ENCODE measurements around the gene OSER1.

Gene OSER1

DNA sequence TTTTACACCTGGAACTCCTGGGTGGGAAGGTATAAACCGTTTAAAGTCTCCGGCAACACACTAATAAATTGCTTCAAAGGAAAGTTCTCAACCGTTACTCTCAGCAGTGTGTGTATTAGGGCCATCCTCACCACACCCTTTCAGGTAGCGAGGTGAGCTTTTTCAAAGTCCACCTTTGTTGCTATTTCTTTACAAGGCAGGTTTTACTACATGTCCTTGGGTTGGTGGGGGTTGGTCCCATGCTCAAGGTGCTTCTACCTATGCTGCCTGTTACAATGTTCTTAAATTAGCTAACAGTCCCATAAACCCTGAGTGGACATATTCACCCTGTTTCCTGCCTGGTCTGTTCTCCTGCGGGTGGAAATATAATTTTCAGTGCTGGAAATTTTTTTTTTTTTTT, 13.2 kb upstream of the OSER1 start:
- DNase-seq: no peak

DNA sequence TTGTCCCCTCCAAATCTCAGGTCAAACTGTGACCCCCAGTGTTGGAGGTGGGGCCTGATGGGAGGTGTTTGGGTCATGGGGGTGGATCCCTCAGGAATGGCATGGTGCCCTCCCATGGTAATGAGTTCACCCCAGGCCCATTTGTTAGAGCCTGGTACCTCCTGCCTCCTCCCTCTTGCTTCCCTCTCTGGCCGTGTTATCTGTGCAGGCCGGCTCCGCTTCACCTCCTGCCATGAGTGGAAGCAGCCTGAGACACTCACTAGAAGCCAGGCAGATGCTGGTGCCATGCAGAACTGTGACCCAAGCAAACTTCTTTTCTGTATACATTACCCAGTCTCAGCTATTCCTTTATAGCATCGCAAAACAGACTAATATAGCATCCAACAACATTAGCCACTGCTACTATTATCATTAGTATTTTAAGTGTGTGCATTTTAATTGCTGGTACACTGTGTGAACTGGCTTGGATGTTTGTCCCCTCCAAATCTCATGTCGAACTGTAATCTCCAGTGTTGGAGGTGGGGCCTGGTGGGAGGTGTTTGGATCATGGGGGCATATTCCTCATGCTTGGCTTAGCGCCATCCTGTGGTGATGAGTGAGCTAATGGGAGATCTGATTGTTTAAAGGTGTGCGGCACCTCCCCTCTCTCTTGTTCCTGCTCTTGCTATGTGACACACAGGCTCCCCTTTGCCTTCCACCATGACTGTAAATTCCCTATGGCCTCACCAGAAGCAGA, 12.2 kb upstream of the OSER1 start:
- DNase-seq: no peak

DNA sequence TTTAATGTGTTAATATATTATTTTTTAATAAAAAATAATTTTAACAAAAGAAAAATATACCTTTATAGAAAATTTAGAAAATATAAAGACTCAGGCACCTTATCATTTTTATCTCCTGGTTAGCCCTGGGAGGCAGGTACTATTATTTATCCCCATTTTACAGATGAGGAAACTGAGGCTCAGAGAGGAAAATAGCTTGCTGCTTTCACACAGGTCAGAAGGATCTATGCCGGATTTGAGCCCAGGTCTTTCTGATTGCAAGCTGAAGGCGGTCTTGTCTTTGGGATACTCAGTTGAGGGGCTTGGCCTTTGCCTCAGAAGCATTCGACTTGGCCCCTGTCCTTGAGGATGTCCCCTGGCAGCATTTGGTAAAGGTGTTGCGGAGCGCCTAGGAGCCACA, 11.5 kb upstream of the OSER1 start:
- DNase-seq: no peak

DNA sequence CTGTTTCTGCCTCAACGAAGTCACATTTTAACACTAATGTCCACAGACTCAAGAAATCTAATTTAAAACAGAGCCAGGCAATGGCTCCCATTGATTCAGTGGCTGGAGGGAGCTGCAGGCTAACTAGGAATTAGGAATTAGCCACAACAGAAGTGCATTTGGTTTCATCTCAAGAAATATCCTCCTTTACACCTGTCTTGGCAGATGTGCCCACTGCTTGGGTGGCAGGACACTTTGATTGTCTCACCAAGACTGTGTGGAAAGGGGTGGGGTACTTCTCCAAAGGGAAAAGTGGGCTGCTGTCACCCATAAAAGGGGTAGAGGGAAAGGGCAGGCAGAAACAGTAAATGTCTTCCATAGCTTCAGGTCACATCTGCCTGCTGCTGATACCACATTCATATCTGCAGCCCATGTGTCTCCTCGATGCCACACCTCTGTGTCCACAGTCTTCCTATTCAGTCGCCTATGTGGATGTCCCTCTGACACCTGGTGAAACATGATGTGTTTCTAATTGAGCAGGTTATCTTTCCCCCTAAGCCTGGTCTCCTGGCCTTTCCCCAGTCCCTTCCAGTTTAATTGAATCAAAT, 10.9 kb upstream of the OSER1 start:
- DNase-seq: no peak

DNA sequence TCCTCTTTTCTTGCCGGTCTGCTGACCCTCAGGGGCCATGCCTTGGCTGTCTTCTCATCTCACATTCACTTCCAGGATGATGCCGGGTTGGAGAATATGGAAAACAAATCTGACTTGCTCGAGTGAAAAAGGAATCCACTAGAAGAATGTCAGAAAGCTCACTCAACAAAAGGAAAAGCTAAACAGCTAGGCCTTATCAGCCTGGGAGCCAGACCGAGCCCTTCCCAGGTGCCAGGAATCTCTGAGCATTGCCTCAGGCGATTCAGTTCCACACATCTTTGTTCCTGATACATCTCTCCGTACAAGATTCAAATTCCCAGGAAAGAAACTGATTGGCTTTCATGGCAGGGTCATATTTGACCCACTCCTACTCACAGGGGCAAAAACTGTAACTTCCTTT, 9.2 kb upstream of the OSER1 start:
- DNase-seq: no peak

DNA sequence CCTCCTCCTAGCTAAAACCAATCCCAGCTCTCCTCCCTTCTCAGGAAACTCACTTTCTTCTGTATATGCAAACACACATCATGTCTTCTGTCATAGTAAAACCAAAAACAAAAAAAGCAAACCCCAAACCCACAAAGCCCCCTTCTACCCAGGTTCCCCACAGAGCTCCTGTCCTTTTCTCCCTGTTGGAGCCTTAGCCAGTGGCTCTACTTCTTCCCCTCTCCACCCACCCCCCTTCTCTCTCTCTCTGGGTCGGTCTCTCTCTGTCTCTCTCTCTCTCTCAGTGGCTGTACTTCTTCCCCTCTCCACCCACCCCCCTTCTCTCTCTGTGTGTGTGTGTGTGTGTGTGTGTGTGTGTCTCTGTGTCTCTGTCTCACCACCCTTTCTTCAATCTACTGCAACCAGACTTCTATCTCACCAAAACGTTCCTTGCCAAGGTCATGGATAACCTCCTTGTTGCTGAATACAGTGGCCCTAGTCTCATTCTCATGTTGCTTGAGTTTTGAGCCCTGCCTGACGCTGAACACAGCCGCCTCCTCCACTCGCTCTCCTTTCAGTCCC, 8.7 kb upstream of the OSER1 start:
- DNase-seq: no peak

DNA sequence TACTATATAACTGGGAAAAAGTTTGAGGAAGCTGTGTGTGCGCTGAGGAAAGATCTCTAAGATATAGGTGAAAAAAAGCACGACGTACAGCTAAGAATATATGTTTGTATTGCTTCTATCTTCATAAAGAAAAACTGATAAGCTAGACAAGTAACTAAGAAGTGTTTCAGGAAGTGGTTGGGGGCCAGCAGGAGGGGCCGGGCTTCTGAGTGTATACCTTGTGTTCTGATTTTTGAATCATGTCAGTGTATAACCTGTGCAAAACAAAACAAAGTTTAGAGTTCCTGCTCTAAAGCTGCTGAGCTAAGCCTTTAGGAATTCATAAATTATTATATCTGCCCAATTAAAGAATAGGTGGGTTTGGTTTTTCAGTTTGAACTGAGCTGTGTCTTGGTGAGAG, 7.9 kb upstream of the OSER1 start:
- DNase-seq: no peak

DNA sequence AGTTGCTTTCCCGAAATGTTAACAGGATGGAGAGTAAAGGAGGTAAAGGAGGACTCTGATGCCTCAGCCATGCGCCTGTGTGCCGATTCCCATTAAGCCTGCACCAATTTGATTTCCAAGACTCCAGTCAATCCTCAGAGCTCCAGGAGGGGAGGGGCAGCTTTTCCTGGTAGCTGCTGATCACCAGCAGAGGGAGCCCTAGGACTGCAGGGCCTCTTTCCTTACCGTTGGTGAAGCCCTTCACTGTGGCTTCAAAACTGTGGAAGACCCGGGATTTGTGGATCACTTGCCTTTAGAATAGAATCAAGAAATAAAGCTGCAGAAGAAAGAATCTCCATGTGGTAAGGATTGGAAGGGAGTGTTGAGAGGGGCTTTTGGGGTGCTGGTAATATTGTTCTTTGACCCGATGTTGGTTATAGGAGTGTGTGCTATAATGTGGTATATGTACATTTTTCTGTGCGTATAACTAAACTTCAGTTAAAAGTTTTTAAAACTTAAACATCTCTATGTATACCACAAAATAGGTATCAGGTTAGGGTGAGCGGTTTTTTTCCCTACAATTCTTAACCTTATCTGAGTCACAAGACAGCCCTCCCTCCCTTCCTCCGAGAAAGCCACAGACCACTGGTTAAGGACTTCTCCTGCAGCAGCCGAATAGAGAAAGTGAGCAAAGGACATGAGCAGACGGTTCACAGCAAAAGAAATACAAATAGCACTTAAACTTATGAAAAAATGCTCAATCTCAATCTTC, 6.9 kb upstream of the OSER1 start:
- peak; percentile 39 for DNase-seq

DNA sequence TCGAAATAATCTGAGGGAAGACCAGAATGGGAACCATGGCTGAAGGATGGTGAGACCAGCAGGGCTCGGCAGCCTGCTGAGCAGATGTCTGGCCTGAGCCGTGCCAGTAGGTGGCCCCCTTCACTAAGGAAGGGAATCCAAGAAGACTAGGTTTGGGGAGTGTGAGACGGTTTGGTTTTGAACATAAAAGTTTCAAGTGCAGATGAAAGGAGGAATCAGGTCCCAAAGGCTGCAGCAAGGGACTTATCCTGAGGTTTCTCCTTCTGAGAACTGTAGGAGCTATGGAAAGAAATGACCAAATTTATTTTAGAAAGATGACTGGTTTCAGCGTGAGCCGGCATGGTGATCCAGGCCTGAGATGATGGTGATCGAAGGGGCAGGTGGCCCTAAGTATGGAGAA, 4.6 kb upstream of the OSER1 start:
- no peak for DNase-seq

DNA sequence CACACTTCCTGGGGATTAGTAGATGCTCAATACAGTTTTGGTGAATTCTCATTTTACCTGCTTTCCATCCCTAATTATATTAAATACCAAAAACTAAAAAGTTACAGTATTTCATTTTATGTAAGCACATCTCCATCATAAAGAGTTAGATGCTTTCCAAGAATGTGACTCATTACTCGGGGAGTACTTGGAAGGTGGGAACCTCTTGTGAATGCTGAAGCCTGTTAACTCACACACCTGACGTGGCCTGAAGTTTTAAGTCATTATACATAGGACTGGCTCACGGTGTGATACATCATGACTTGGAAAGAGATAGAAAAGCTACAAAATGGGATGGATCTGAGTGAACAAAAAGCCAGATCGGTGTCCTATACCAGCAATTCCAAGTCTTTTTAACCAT, 2.2 kb upstream of the OSER1 start:
- no peak for DNase-seq

DNA sequence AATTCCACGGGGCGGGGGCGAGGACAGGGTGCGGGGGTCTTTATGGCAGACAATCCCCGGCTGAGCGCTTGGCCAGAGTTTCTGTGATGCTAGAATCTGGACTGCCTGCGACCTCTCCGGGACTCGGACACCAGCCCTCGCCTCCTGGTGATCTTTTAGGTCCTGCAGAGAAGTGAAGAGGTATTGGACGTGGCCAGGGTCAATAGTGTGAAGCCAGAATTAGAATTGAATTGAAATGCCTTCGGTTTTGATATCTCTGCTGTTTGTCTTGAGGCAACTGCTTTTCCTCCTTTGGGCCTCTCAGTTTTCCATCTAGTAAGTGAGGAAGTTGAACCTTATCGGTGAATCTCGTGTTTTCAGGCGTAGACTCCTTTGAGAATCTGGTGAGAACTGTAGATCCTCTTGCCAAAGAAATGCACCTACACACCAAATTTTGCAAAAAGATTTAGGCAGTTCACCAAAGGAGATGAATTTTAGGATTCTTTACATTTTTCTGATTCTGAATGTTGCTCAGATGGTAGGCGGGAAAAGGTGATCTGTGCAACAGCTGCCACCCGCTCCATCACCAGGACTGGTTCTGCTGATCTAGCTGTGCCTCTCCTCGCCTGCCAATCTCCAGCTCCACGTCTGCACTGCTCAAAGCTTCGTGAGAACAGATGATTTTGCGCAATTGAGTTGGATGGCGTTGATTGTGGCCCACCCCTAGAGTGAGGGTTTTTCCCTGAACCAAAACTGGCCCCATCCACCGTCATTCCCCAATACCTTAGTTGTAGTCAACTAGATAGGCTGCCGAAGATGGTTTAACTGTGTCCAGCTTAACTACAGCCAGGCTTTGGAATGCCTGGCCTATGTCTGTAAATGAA, 837 bp upstream of the OSER1 start:
- DNase-seq: no peak

DNA sequence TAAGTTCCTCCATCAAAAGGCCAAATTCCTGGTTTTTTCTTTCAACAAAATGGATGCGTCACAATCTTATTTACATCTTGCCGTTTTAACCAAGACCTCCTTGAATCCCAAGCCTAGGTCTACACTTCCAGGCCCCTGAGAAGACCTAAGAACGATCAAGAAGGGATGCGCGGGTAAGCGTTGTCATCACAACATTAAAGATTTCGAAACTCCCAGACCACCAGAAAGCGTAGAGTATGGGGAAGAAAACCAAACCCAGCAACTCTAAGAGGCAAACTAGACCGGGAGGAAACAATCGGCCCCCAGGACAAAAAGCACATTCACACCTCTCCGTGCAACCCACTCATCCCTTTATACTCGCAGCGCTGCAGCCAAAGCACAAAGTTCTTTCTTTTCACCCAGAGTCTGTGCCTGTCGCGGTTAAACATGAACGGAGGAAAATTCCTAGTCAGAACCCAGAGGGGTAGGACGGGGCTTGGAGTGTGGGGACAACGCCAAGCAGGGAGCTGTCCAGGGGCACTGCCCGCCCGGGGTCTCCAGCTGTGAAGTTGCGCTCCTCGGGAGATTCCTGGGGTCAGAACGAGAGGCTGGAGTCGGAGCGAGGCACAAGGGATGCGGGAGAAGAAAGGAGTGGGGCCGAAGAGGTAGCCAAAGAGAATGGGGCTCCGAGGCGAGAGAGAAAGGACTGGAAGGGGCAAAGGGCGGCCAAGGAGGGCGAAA, 725 bp downstream of the OSER1 start:
- DNase-seq: no peak

DNA sequence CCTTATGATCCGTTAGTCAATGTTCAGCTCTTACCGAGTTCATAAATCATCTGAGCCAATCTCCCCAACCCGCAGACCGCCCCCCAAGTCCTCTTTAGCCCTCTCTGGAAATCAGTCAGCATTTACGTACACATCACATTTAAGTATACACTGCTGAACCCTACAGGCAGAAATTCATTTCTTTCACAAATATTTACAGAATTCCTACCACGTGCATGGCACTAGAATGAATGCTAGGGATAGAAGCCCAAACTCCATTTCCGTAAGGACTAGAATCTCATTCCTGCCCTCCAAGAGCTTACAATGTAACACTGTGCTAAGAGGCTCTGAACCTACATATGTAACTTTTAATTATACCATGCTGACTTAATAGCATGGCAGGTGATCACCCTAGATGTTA, 1.8 kb downstream of the OSER1 start:
- DNase-seq: no peak

DNA sequence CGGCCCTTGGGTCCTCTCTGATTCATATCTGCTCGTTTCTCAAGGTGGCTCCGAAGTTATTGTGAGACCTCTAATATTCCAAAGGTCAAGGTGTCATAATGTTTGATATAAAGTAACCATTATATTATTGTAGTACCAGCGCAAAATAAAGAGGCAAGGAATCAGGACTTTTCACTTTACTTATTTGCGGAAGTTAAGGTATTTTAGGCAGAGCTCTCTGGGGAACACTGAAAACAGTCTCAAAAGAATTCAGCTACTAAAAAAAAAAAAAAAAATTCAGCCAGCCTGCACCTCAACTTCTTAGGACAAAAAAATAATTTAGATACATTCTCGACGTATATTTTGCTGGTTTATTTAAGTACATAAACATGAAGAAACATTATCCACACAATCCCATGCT, 2.4 kb downstream of the OSER1 start:
- DNase-seq: no peak

DNA sequence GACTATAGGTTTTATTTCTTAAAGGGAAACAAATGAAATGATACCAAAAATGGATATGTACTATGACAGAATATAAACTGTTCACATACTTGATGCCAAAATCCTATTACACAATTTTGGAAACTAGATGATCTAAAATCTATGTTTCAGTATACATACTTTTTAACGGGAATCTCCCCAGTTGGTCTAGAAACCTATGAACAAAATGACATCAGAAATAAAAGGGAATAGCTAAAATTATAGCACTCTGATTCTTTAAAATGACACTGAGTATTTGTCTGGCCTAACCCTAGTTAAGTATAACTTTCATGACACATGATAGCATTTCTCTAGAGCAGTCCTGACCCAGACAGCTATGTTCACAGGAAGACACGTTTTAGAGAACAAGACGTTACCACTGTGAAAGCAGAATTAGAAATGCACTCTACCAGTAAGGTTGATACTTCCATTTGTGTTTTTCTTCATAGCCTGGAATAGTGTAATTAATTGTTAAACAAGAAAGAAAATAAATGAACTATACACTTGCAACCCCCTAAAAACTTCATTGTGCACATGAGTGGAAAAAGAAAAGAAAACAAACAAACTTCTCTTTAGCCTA, 3.3 kb downstream of the OSER1 start:
- no peak for DNase-seq

DNA sequence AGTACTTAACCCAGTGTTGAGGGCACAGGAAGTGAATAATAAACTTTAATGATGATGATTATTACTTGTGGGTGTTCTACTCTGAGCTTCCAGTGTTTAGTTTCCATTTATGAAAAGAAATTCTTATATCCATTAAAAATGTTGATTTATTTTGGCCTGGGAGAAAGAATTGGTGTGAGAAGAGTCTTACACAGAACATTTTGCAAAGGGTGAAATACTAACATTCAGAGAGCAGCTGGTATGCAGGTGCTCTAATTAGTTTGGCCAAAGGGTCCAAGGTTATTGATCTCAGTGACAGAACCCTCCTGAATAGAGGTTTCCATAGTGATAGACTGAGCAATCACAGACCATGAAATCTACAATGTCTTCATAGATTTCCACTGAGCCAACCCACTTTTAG, 4.4 kb downstream of the OSER1 start:
- no peak for DNase-seq

DNA sequence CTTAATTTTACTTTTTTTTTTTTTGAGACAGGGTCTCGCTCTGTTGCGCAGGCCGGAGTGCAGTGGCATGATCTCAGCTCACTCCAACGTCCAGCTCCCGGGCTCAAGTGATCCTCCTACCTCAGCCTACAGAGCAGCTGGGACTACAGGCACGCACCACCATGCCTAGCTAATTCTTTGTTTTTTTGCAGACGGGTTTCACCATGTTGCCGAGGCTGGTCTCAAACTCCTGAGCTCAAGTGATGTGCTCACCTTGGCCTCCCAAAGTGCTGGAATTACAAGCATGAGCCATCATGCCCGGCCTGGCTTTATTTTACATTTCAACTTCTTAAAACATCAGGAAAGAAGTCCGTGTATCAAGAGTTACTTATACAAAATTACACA, 5.7 kb downstream of the OSER1 start:
- no peak for DNase-seq

DNA sequence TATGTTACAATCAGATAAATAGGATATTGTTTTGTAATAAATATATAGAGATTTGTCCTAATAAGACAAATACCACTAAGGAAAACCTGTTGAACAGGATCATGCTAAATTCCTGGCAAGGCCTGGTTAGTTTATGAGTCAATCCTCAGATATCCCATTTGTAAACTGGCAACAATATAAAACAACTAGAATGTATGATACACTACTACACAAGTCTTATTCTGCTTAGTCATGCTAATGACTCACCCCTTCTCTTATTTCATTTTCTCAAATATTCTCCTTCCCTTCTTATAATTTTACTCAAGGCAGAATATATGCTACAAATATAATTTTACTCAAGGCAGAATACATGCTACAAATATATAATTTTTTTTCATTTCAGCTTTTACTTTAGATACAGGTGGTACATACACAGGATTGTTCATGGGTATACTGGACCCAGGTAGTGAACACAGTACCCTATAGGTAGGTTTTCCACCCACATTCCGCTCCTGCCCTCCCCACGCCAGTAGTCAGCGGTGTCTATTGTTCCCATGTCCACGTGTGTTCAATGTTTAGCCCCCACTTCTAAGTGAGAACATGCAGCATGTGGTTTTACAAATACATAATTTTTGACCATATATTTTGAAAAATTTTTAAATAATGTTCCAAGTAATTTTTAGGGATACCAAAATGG, 6.3 kb downstream of the OSER1 start:
- DNase-seq: no peak

DNA sequence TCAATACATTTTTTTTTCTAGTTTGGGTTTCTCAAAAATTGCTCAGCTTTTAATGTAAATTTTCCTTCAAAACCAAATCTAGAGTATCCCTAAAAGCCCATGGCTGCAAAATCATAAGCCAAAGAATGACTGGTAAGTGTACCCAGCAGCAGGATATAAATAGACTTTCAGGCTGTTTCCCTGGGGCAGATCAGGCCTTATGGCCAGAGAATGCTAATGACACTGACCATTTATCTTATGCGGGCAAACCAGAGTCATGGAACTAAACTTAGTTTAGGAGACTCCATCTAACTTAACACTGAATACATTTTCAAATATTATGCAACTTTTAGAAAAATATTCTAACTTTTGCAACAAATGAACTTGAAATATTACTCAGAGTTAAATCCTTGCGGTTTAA, 7.4 kb downstream of the OSER1 start:
- DNase-seq: no peak

DNA sequence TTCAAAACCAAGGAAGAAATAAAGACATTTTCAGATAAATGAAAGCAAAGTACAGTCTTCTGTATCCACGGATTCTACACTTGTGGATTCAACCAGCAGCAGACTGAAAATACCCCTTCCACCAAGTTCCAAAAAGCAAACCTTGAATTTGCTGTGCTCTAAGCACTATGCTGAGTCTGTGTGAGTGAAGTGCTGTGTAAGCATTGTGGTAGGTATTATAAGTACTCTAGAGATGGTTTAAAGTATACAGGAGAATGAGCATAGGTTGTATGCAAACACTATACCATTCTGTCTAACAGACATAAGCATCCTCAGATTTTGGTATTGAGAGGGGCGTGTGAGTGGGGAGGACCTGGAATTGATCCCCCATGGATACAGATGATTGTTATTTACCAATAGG, 9.6 kb downstream of the OSER1 start:
- no peak for DNase-seq

DNA sequence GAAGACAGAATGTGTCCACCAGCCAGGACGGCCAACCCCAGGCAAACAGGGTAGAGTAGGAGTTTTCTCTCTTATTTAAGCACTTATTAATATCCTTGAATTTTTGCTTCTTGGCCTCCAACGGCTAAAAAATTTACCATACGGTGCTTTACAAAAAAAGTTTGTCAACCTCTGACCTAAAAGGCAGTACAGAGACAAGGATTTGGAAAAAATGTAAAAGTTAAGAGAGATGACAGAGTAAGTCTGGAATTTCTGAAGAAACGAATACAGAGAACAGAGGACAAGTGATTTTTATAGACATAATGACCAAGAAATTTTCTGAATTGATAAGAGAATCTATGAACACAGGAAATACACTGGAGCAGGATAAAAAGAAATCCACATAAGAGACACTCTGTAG, 10.2 kb downstream of the OSER1 start:
- DNase-seq: no peak
